Liver (tissue), 9 donors: ENCODE data around the gene NR2F1. TPM values are rescaled to one million over a fixed set of nuclear protein-coding genes. Genes with fewer than 3 reads are reported as not detected.

ENCODE experiments used
- DNase-seq: peaks from one replicate; pipeline ENCODE4 v3.0.0-alpha.2; 2017; ENCODE audit warnings: low spot score
- H3K27ac ChIP-seq, 2 donors: one replicate each; pipeline ENCODE4 v1.7.0; 2013; ENCODE audit warnings: inconsistent platforms in 2 of 2, low read length in 2 of 2, control low read depth in 1 of 2, low read depth in 1 of 2, mild to moderate bottlenecking in 1 of 2
- H3K27me3 ChIP-seq, 4 donors: one replicate each; pipeline versions ENCODE4 v1.6.1 to v1.7.0; 2013; ENCODE audit warnings: low read length in 3 of 4, inconsistent platforms in 1 of 4, mild to moderate bottlenecking in 1 of 4, moderate library complexity in 1 of 4; ENCODE audit not compliant: control insufficient read depth in 4 of 4, insufficient read depth in 4 of 4
- H3K36me3 ChIP-seq, 4 donors: one replicate each; pipeline versions ENCODE4 v1.6.1 to v1.7.0; 2013; ENCODE audit warnings: low read length in 3 of 4, mild to moderate bottlenecking in 3 of 4, low read depth in 1 of 4, moderate library complexity in 1 of 4; ENCODE audit not compliant: control insufficient read depth in 4 of 4, insufficient read depth in 3 of 4
- H3K4me1 ChIP-seq, 4 donors: one replicate each; pipeline versions ENCODE4 v1.6.1 to v1.7.0; 2013; ENCODE audit warnings: low read length in 3 of 4, mild to moderate bottlenecking in 3 of 4, moderate library complexity in 1 of 4; ENCODE audit not compliant: control insufficient read depth in 4 of 4, insufficient read depth in 4 of 4
- H3K4me3 ChIP-seq, 3 donors: one replicate each; pipeline versions ENCODE4 v1.6.1 to v1.7.0; 2013; ENCODE audit warnings: low read length in 3 of 3, control low read depth in 1 of 3, low read depth in 1 of 3, mild to moderate bottlenecking in 1 of 3
- H3K9ac ChIP-seq, 2 donors: one replicate each; pipeline ENCODE4 v1.7.0; 2013; ENCODE audit warnings: low read length in 2 of 2, mild to moderate bottlenecking in 2 of 2, moderate library complexity in 2 of 2, control low read depth in 1 of 2, low read depth in 1 of 2
- H3K9me3 ChIP-seq, 4 donors: one replicate each; pipeline versions ENCODE4 v1.6.1 to v1.7.0; 2013; ENCODE audit warnings: low read length in 3 of 4; ENCODE audit not compliant: control insufficient read depth in 4 of 4
- EGR1 ChIP-seq, 2 donors: IDR thresholded peaks; 2 replicates each; pipeline ENCODE4 v1.6.1; 2016 to 2018; ENCODE audit warnings: antibody characterized with exemption in 2 of 2, low read depth in 2 of 2
- FOXA1 ChIP-seq: IDR thresholded peaks from 2 replicates; pipeline ENCODE4 v1.6.1; 2016; ENCODE audit warnings: antibody characterized with exemption
- GABPA ChIP-seq, 2 donors: IDR thresholded peaks in 1 of 2; conservative IDR thresholded peaks in 1 of 2; 2 replicates each; pipeline ENCODE4 v1.6.1; 2016; ENCODE audit warnings: antibody characterized with exemption in 2 of 2, mild to moderate bottlenecking in 1 of 2, moderate library complexity in 1 of 2
- HNF4A ChIP-seq, 2 donors: conservative IDR thresholded peaks; 2 replicates each; pipeline ENCODE4 v1.6.1; 2016; ENCODE audit warnings: antibody characterized with exemption in 2 of 2, mild to moderate bottlenecking in 2 of 2
- HNF4G ChIP-seq: IDR thresholded peaks from 2 replicates; pipeline ENCODE4 v1.6.1; 2016; ENCODE audit warnings: antibody characterized with exemption
- JUND ChIP-seq, 2 donors: IDR thresholded peaks; 2 replicates each; pipeline ENCODE4 v1.6.1; 2016; ENCODE audit warnings: antibody characterized with exemption in 2 of 2
- NR2F2 ChIP-seq: IDR thresholded peaks from 2 replicates; pipeline ENCODE4 v1.6.1; 2016; ENCODE audit warnings: antibody characterized with exemption
- RAD21 ChIP-seq, 2 donors: IDR thresholded peaks; 2 replicates each; pipeline ENCODE4 v1.6.1; 2016; ENCODE audit warnings: antibody characterized with exemption in 2 of 2, mild to moderate bottlenecking in 2 of 2
- RXRA ChIP-seq, 2 donors: IDR thresholded peaks; 2 replicates each; pipeline ENCODE4 v1.6.1; 2017 to 2018; ENCODE audit warnings: antibody characterized with exemption in 2 of 2, mild to moderate bottlenecking in 1 of 2
- SP1 ChIP-seq: IDR thresholded peaks from 2 replicates; pipeline ENCODE4 v1.6.1; 2018; ENCODE audit warnings: antibody characterized with exemption, mild to moderate bottlenecking
- TAF1 ChIP-seq: conservative IDR thresholded peaks from 2 replicates; pipeline ENCODE4 v1.6.1; 2016; ENCODE audit warnings: antibody characterized with exemption, mild to moderate bottlenecking
- YY1 ChIP-seq: IDR thresholded peaks from 2 replicates; pipeline ENCODE4 v1.6.1; 2016; ENCODE audit warnings: antibody characterized with exemption, mild to moderate bottlenecking
- WGBS: extraction: QIAGEN DNeasy Blood & Tissue Kit; methylation state at CpG from one replicate; pipeline ENCODE4 v1.1.7; 2013; 5-methylcytosine and 5-hydroxymethylcytosine counted together
- polyA plus RNA-seq, 2 donors: library from polyadenylated mRNA; stranded (reverse) in 1 of 2; unstranded in 1 of 2; fragments of 200-250 nt in 1 of 2; fragments of >200 nt in 1 of 2; fragmentation: Nextera tagmentation in 1 of 2; extraction: Ambion mirVana in 1 of 2; gene quantifications; one replicate each; pipeline versions ENCODE4 v1.2.1 to v1.2.3, GENCODE V29; 2013 to 2015
- total RNA-seq, 2 donors: library from RNA; depleted of rRNA; stranded (reverse); fragments of >200 nt; gene quantifications; one replicate each; pipeline ENCODE4 v1.2.3, GENCODE V29; 2014
- TF ChIP-seq, protein P1 (sequence below): IDR thresholded peaks from 2 replicates; pipeline ENCODE4 v1.6.1; 2016; ENCODE audit warnings: antibody characterized with exemption
- TF ChIP-seq, protein P2 (sequence below): IDR thresholded peaks from 2 replicates; pipeline ENCODE4 v1.6.1; 2016; ENCODE audit warnings: antibody characterized with exemption
- TF ChIP-seq, protein P3 (sequence below): fragments of 150-350 bp; IDR thresholded peaks from 2 replicates; pipeline ENCODE4 v1.5.1; 2017; ENCODE audit warnings: improper control_type of control experiment, low read depth, low read length; ENCODE audit not compliant: missing input control
- TF ChIP-seq, protein P4 (sequence below): IDR thresholded peaks from 2 replicates; pipeline ENCODE4 v1.6.1; 2016; ENCODE audit warnings: antibody characterized with exemption, mild to moderate bottlenecking
- TF ChIP-seq, protein P5 (sequence below): IDR thresholded peaks from 2 replicates; pipeline ENCODE4 v1.6.1; 2016; ENCODE audit warnings: antibody characterized with exemption
- donor health status: healthy.
- donor health status: healthy.
- donor health status: healthy.
- donor health status: healthy.
- donor health status: healthy.

NR2F1 gene
- total and polyA plus RNA-seq, 4 donors = 3.9 to 13.0 (median 10.6) TPM

DNA sequence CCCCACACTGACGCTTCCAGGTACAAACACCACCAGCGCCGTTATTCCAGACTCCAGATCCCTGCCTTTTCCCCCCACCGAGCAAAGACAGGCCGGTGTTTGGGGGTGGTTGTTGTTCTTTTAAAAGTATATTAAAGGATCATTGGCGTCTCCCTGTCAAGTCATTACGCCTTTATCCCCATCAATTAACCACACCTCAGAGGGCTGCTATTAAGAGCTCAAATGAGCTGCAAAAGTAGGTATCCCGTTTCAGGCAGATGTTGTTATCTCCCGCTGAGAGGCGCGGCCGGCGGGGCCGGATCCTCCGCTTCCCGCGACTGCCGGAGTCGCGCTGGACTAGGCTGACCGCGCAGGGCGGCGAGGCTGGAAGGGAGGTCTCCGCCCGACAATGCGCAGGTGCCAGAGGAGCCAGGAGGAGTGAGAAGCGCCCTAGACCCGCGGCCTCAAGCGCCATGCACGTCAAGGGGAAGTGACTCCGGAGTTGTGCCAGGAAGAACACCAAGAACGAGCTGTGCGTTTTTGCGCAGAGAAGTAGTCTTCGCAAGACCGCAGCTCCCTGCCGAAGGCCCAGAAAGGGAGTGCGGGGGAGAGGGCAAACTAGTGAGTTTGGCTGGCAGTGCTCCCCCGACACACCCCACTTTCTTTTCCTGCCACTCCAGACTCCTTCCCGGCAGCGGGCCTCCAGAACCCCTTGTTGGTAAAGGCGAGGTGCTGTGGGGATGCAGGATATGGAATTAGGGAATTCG, 10.2 kb upstream of the NR2F1 start:
- Histone ChIP-seq H3K4me1 (peaks cover 8 to 18% (median 12%) of the 10 kb centered on the region in 4 donors), H3K9ac (no peak overlapping the region), H3K27me3 (peaks cover 0 to 21% (median 16%) of the 10 kb centered on the region in 4 donors), H3K9me3 (no peaks in the 10 kb centered on the region), H3K4me3 (no peak overlapping the region), H3K36me3 (no peaks in the 10 kb centered on the region), H3K27ac (no peak overlapping the region)
- WGBS = 12% methylated on average over 45 of the region's 45 CpGs
- TF ChIP-seq GABPA (IDR thresholded peaks at IDR 0.05 in 1 of 2, conservative IDR thresholded peaks at IDR 0.05 in 1 of 2) (no peak), FOXA1 (no peak), NR2F2 (no peak), TAF1 (no peak), HNF4G (no peak), EGR1 (IDR thresholded peaks at IDR 0.05; ENCODE audit: low read depth in 2 of 2) (no peak), YY1 (no peak), JUND (IDR thresholded peaks at IDR 0.05) (no peak), RXRA (IDR thresholded peaks at IDR 0.05) (no peak), SP1 (no peak), HNF4A (conservative IDR thresholded peaks at IDR 0.05) (no peak), RAD21 (IDR thresholded peaks at IDR 0.05) (no peak)
- TF ChIP-seq, protein P1, sequence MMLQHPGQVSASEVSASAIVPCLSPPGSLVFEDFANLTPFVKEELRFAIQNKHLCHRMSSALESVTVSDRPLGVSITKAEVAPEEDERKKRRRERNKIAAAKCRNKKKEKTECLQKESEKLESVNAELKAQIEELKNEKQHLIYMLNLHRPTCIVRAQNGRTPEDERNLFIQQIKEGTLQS = no peak
- TF ChIP-seq, protein P2, sequence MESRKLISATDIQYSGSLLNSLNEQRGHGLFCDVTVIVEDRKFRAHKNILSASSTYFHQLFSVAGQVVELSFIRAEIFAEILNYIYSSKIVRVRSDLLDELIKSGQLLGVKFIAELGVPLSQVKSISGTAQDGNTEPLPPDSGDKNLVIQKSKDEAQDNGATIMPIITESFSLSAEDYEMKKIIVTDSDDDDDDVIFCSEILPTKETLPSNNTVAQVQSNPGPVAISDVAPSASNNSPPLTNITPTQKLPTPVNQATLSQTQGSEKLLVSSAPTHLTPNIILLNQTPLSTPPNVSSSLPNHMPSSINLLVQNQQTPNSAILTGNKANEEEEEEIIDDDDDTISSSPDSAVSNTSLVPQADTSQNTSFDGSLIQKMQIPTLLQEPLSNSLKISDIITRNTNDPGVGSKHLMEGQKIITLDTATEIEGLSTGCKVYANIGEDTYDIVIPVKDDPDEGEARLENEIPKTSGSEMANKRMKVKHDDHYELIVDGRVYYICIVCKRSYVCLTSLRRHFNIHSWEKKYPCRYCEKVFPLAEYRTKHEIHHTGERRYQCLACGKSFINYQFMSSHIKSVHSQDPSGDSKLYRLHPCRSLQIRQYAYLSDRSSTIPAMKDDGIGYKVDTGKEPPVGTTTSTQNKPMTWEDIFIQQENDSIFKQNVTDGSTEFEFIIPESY = no peak
- TF ChIP-seq, protein P3, sequence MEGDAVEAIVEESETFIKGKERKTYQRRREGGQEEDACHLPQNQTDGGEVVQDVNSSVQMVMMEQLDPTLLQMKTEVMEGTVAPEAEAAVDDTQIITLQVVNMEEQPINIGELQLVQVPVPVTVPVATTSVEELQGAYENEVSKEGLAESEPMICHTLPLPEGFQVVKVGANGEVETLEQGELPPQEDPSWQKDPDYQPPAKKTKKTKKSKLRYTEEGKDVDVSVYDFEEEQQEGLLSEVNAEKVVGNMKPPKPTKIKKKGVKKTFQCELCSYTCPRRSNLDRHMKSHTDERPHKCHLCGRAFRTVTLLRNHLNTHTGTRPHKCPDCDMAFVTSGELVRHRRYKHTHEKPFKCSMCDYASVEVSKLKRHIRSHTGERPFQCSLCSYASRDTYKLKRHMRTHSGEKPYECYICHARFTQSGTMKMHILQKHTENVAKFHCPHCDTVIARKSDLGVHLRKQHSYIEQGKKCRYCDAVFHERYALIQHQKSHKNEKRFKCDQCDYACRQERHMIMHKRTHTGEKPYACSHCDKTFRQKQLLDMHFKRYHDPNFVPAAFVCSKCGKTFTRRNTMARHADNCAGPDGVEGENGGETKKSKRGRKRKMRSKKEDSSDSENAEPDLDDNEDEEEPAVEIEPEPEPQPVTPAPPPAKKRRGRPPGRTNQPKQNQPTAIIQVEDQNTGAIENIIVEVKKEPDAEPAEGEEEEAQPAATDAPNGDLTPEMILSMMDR = no peak
- TF ChIP-seq, protein P4, sequence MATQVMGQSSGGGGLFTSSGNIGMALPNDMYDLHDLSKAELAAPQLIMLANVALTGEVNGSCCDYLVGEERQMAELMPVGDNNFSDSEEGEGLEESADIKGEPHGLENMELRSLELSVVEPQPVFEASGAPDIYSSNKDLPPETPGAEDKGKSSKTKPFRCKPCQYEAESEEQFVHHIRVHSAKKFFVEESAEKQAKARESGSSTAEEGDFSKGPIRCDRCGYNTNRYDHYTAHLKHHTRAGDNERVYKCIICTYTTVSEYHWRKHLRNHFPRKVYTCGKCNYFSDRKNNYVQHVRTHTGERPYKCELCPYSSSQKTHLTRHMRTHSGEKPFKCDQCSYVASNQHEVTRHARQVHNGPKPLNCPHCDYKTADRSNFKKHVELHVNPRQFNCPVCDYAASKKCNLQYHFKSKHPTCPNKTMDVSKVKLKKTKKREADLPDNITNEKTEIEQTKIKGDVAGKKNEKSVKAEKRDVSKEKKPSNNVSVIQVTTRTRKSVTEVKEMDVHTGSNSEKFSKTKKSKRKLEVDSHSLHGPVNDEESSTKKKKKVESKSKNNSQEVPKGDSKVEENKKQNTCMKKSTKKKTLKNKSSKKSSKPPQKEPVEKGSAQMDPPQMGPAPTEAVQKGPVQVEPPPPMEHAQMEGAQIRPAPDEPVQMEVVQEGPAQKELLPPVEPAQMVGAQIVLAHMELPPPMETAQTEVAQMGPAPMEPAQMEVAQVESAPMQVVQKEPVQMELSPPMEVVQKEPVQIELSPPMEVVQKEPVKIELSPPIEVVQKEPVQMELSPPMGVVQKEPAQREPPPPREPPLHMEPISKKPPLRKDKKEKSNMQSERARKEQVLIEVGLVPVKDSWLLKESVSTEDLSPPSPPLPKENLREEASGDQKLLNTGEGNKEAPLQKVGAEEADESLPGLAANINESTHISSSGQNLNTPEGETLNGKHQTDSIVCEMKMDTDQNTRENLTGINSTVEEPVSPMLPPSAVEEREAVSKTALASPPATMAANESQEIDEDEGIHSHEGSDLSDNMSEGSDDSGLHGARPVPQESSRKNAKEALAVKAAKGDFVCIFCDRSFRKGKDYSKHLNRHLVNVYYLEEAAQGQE = no peak
- TF ChIP-seq, protein P5, sequence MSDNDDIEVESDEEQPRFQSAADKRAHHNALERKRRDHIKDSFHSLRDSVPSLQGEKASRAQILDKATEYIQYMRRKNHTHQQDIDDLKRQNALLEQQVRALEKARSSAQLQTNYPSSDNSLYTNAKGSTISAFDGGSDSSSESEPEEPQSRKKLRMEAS = no peak
- DNase-seq = no peak
